Measurements from ENCODE around the gene INPP4B. TPM values are rescaled to one million over a fixed set of nuclear protein-coding genes. Genes with fewer than 3 reads are reported as not detected.

Gene INPP4B
- total RNA-seq, 1 donor from 2014 or later, result 12.0 TPM

DNA sequence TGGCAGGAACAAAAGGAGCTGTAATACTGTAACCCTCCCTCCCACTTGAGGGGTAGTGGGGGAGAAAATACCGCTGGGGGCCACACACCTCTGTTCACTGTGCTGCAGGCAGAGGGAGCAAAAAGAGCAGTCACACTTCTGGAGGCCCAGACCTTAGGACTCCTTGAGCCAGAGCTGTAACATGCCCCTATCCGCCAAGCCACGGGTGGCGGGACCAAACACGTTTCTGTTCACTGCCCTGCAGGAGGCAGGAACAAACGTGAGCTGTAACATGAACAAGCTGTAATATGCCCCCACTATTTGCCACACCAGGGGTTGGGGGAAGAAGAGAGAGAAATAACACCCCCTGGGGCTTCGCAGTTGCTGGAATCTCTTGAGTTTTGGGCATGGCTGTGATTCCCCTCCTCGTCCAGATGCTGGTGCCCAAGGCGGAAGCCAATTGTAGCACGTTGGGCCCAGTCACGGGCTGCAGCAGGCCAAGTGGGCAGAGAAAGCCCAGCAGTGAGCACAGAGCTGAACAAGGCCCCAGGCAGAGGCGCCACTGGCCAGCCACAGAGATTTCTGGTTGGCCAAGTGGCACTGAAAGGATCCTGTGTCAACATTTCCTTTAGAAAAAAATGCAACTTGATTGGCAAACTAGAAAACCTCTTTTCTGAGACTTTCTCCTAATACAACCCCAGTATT is 509.7 kb downstream of the INPP4B start:
- no peak for DNase-seq (ENCODE audit: low read depth)
- TF ChIP-seq, protein P1, sequence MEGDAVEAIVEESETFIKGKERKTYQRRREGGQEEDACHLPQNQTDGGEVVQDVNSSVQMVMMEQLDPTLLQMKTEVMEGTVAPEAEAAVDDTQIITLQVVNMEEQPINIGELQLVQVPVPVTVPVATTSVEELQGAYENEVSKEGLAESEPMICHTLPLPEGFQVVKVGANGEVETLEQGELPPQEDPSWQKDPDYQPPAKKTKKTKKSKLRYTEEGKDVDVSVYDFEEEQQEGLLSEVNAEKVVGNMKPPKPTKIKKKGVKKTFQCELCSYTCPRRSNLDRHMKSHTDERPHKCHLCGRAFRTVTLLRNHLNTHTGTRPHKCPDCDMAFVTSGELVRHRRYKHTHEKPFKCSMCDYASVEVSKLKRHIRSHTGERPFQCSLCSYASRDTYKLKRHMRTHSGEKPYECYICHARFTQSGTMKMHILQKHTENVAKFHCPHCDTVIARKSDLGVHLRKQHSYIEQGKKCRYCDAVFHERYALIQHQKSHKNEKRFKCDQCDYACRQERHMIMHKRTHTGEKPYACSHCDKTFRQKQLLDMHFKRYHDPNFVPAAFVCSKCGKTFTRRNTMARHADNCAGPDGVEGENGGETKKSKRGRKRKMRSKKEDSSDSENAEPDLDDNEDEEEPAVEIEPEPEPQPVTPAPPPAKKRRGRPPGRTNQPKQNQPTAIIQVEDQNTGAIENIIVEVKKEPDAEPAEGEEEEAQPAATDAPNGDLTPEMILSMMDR (conservative IDR thresholded peaks at IDR 0.05; ENCODE audit: low read depth, low read length), result no peak
- H3K4me3 ChIP-seq (ENCODE audit: low read depth, low read length), result no peak overlapping the region

DNA sequence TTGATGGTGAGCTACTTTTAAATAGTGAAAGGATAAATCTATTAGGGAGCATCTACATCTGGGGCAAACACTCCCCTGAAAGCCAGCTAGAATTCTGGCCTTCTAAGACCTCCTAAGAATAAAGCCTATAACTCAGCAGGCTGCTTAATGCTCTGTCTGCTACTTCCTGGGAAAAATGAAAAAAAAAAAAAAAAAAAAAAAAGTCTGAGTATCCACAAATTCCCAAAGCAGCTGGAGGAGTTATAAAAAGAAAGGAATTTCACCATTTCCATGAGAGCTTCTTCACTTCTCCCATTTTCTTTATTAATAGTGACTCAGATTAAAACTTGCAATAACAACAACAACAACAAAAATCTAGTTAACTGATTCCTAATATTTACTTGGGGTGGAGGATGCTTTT is 511.2 kb downstream of the INPP4B start:
- TF ChIP-seq, protein P1 (conservative IDR thresholded peaks at IDR 0.05; ENCODE audit: low read depth, low read length), result no peak
- H3K4me3 ChIP-seq (ENCODE audit: low read depth, low read length), result no peak overlapping the region
- no peak for DNase-seq (ENCODE audit: low read depth)

DNA sequence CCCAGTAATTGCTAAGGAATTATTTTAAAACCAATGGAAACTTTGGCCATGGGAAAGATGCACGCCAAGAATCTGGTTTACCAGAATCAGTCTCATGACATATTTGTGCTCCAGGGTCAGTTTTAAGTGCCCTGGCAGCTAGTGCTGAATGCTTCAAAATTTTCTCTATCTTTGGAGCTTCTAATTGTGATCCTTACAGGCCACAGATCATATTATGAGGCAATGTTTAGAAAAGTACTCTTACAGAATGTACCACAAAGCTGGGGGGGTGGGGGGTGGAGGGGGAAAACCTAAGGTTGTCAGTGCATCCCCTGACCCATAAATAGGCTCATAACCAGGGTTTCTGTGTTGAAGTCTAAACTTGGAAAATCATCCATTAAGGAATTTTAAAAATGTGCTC is 514.5 kb downstream of the INPP4B start:
- H3K4me3 ChIP-seq (ENCODE audit: low read depth, low read length), result no peak overlapping the region
- TF ChIP-seq, protein P1 (conservative IDR thresholded peaks at IDR 0.05; ENCODE audit: low read depth, low read length), result no peak
- no peak for DNase-seq (ENCODE audit: low read depth)

DNA sequence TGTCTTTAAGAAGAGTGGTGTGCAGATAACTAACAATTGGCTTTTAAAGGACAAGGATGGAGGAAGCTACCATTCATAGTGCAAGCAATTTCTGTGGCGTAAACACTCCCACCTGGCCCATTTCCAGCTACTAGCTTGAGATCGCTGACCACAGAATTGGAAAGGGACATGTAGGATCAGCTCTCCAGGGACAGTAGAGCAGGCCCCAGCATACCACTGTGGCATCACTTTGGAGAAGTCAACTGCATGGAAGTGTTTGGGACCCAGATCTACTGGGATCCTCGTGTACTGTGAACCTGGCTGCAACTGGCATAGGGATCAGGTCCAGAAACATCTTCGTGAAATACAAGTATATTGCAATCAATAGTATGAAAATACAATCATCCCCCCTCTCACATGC is 515.0 kb downstream of the INPP4B start:
- TF ChIP-seq, protein P1 (conservative IDR thresholded peaks at IDR 0.05; ENCODE audit: low read depth, low read length), result no peak
- no peak overlapping the region for H3K4me3 ChIP-seq (ENCODE audit: low read depth, low read length)

DNA sequence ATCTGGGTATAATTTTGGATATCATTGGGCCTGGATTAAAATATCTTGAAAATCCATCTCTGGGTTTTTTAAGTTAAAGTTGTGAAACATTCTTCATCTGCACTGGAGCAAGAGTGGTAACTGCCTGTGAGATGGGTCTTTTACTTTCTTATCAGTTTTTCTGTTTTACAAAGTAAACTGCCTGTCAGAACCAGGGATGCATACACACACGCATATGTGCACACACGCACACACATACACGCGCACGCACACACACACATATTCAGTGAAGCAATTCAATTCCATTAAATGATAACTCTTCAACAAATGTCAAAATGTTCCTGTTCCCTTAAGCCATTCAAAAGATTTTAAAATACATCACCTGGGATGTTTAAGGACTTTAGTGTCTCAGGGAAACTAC is 515.8 kb downstream of the INPP4B start:
- TF ChIP-seq, protein P1 (conservative IDR thresholded peaks at IDR 0.05; ENCODE audit: low read depth, low read length), result no peak
- H3K4me3 ChIP-seq (ENCODE audit: low read depth, low read length), result no peak overlapping the region
- no peak for DNase-seq (ENCODE audit: low read depth)

More for the DNA sequence above, 515.0 kb downstream of the INPP4B start:
- no peak for DNase-seq (ENCODE audit: low read depth)

DNA sequence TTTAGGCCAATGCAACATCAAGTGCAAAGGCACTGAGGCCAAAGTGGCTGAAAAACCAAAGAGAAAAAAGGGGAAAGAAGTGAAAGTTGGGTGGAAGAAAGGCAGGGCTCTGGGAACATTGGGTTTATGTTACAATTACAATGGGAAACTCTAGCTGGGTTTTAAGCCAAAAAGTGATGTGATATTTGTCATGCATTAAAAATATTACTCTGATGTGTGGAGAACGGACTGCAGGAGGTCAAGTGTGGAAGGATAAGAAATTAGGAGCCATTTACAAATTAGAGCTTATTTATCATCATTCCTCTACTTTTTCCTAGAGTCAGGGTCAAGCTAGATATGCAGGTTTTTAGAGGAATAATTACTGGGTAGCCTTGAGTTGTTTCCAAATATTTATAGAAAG is 516.8 kb downstream of the INPP4B start:
- TF ChIP-seq, protein P1 (conservative IDR thresholded peaks at IDR 0.05; ENCODE audit: low read depth, low read length), result no peak
- no peak for DNase-seq (ENCODE audit: low read depth)
- H3K4me3 ChIP-seq (ENCODE audit: low read depth, low read length), result no peak overlapping the region

DNA sequence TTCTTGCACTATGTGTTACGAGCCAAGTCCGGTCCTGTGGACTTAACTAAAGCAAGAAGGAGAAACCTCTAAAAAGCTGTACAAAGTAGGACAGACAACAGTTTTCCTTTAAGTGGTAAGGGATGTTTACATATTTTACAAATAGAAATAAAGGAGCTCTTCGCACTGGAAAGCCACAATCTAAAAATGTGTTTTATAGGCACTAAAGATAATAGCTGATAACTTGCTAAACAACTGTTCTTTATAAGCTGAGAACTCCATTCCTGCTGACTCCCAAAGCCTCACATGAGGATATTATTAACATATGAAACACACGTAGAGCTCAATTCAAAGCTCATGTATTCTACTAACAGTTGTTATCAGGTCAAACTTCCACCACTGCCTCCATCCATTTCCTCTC is 519.9 kb downstream of the INPP4B start:
- TF ChIP-seq, protein P1 (conservative IDR thresholded peaks at IDR 0.05; ENCODE audit: low read depth, low read length), result no peak
- H3K4me3 ChIP-seq (ENCODE audit: low read depth, low read length), result no peak overlapping the region
- no peak for DNase-seq (ENCODE audit: low read depth)

Measured in epithelial cell of proximal tubule (primary cell).